ENCODE results near the gene ETS1. TPM values are rescaled to one million over a fixed set of nuclear protein-coding genes. Genes with fewer than 3 reads are reported as not detected.

ETS1 gene
- total RNA-seq, 2 donors from 2014 or later = 15.2 to 30.0 TPM

- Histone ChIP-seq H3K27me3 (replicated peaks; ENCODE audit: insufficient read depth) (no peaks in the 10 kb centered on the region), H3K4me1 (replicated peaks) (no peaks in the 10 kb centered on the region), H3K4me3 (no peak overlapping the region), H3K9me3 (no peaks in the 10 kb centered on the region), H3K36me3 (no peaks in the 10 kb centered on the region), H3K27ac (no peak overlapping the region)
- DNase-seq (ENCODE audit: low spot score) = no peak
- 89% methylated on average over 6 of the region's 6 CpGs for WGBS
- no peak for TF ChIP-seq CTCF (IDR thresholded peaks at IDR 0.05)
- no peak for TF ChIP-seq POLR2AphosphoS5 (IDR thresholded peaks at IDR 0.05)
- TF ChIP-seq POLR2A (IDR thresholded peaks at IDR 0.05) = no peak
- intact Hi-C loops (cut with DNase I) = no loop called here
Observed at GRCh38 chr11:128513915-128514681, 73.3 kb downstream of the ETS1 start.

GRCh38 chr11:128512474-128512996 is 74.8 kb downstream of the ETS1 start:
- Histone ChIP-seq H3K4me1 (replicated peaks) (no peaks in the 10 kb centered on the region), H3K4me3 (no peak overlapping the region), H3K36me3 (no peaks in the 10 kb centered on the region), H3K27me3 (replicated peaks; ENCODE audit: insufficient read depth) (no peaks in the 10 kb centered on the region), H3K9me3 (no peaks in the 10 kb centered on the region), H3K27ac (no peak overlapping the region)
- intact Hi-C loops (cut with DNase I) = no loop called here
- no peak for DNase-seq (ENCODE audit: low spot score)
- 89% methylated on average over 14 of the region's 14 CpGs for WGBS
- TF ChIP-seq POLR2AphosphoS5 (IDR thresholded peaks at IDR 0.05) (no peak), CTCF (IDR thresholded peaks at IDR 0.05) (no peak), POLR2A (IDR thresholded peaks at IDR 0.05) (no peak)

- H3K4me3 ChIP-seq = no peak overlapping the region
- no peaks in the 10 kb centered on the region for H3K36me3 ChIP-seq
- 70% methylated on average over 4 of the region's 4 CpGs for WGBS
- intact Hi-C loops (cut with DNase I) = no loop called here
- H3K9me3 ChIP-seq = no peaks in the 10 kb centered on the region
- H3K27me3 ChIP-seq (replicated peaks; ENCODE audit: insufficient read depth) = no peaks in the 10 kb centered on the region
- no peaks in the 10 kb centered on the region for H3K4me1 ChIP-seq (replicated peaks)
- TF ChIP-seq POLR2A (IDR thresholded peaks at IDR 0.05) (no peak), CTCF (IDR thresholded peaks at IDR 0.05) (no peak), POLR2AphosphoS5 (IDR thresholded peaks at IDR 0.05) (no peak)
- no peak overlapping the region for H3K27ac ChIP-seq
- no peak for DNase-seq (ENCODE audit: low spot score)
Observed at GRCh38 chr11:128511712-128512111, 75.6 kb downstream of the ETS1 start.

GRCh38 chr11:128509621-128510389 is 77.6 kb downstream of the ETS1 start:
- no peak for DNase-seq (ENCODE audit: low spot score)
- H3K27ac ChIP-seq = no peak overlapping the region

More at GRCh38 chr11:128509621-128510389, 77.6 kb downstream of the ETS1 start:
- 82% methylated on average over 2 of the region's 2 CpGs for WGBS
- TF ChIP-seq POLR2AphosphoS5 (IDR thresholded peaks at IDR 0.05) = no peak
- TF ChIP-seq POLR2A (IDR thresholded peaks at IDR 0.05) = no peak
- no peak for TF ChIP-seq CTCF (IDR thresholded peaks at IDR 0.05)
- Histone ChIP-seq H3K4me3 (no peak overlapping the region), H3K9me3 (no peaks in the 10 kb centered on the region), H3K4me1 (replicated peaks) (no peaks in the 10 kb centered on the region), H3K36me3 (no peaks in the 10 kb centered on the region), H3K27me3 (replicated peaks; ENCODE audit: insufficient read depth) (no peaks in the 10 kb centered on the region)
- intact Hi-C loops (cut with DNase I) = no loop called here

Measured in prostate gland (tissue), 2 donors.